CD8-positive, alpha-beta memory T cell (primary cell): ENCODE measurements around the gene STAT4. TPM values are rescaled to one million over a fixed set of nuclear protein-coding genes. Genes with fewer than 3 reads are reported as not detected.
A peak's percentile ranks its signal among the peaks of the same experiment; 100 is the strongest.

ENCODE experiments used
- CTCF ChIA-PET: fragments of 350-600 bp; sonication (Branson Sonifier 250); formaldehyde crosslinking; loops from one replicate; lab custom pipeline; 2021; ENCODE audit warnings: antibody characterized with exemption; lab: Charles Lee
- POLR2A ChIA-PET: fragments of 350-600 bp; sonication (Branson Sonifier 250); formaldehyde crosslinking; loops from one replicate; lab custom pipeline; 2021; ENCODE audit warnings: antibody characterized with exemption; lab: Charles Lee
- DNase-seq, 5 donors: peaks; one replicate each; pipeline versions ENCODE4 v3.0.0 to v3.0.0-alpha.2; 2020 to 2022; ENCODE audit warnings: mixed read lengths in 1 of 5
- H3K27ac ChIP-seq: one replicate; pipeline ENCODE4 v1.7.0; 2013; ENCODE audit warnings: low read depth, mild to moderate bottlenecking, low read length, moderate library complexity
- H3K27me3 ChIP-seq: 2 replicates; pipeline ENCODE4 v1.7.0; 2013; ENCODE audit warnings: low read length, mild to moderate bottlenecking; ENCODE audit not compliant: insufficient read depth, poor library complexity, severe bottlenecking
- H3K36me3 ChIP-seq: 2 replicates; pipeline ENCODE4 v1.7.0; 2013; ENCODE audit warnings: mild to moderate bottlenecking, low read length, moderate library complexity; ENCODE audit not compliant: insufficient read depth
- H3K4me1 ChIP-seq: 2 replicates; pipeline ENCODE4 v1.7.0; 2013; ENCODE audit warnings: mild to moderate bottlenecking, low read length, moderate library complexity; ENCODE audit not compliant: insufficient read depth
- H3K4me3 ChIP-seq: 2 replicates; pipeline ENCODE4 v1.7.0; 2013; ENCODE audit warnings: mild to moderate bottlenecking, low read length
- H3K9me3 ChIP-seq: 2 replicates; pipeline ENCODE4 v1.7.0; 2013; ENCODE audit warnings: mild to moderate bottlenecking, low read length
- H3K27ac Mint-ChIP-seq, 8 donors: one replicate each; pipeline ENCODE4 v1.8.0; 2020 to 2021; ENCODE audit warnings: mixed read lengths in 8 of 8, mild to moderate bottlenecking in 6 of 8, inconsistent platforms in 3 of 8, moderate library complexity in 3 of 8
- H3K27me3 Mint-ChIP-seq, 2 donors: one replicate each; pipeline ENCODE4 v1.8.0; 2020 to 2021; ENCODE audit warnings: mixed read lengths in 2 of 2, mild to moderate bottlenecking in 1 of 2, moderate library complexity in 1 of 2
- H3K36me3 Mint-ChIP-seq, 3 donors: one replicate each; pipeline ENCODE4 v1.8.0; 2020 to 2021; ENCODE audit warnings: mixed read lengths in 3 of 3, inconsistent platforms in 1 of 3, mild to moderate bottlenecking in 1 of 3
- H3K4me1 Mint-ChIP-seq, 3 donors: one replicate each; pipeline ENCODE4 v1.8.0; 2020 to 2021; ENCODE audit warnings: mixed read lengths in 3 of 3, inconsistent platforms in 1 of 3, mild to moderate bottlenecking in 1 of 3
- H3K4me3 Mint-ChIP-seq, 7 donors: one replicate each; pipeline ENCODE4 v1.8.0; 2020 to 2021; ENCODE audit warnings: mixed read lengths in 7 of 7, mild to moderate bottlenecking in 6 of 7, moderate library complexity in 4 of 7, inconsistent platforms in 2 of 7
- H3K9me3 Mint-ChIP-seq, 5 donors: one replicate each; pipeline ENCODE4 v1.8.0; 2020 to 2022; ENCODE audit warnings: mixed read lengths in 5 of 5, mild to moderate bottlenecking in 3 of 5, moderate library complexity in 2 of 5, inconsistent platforms in 1 of 5
- polyA plus RNA-seq: library from polyadenylated mRNA; unstranded; fragments of 300-500 nt; fragmentation: Illumina TruSeq; gene quantifications from one replicate; pipeline ENCODE4 v1.2.3, GENCODE V29; 2021
- total RNA-seq, 2 experiments: library from RNA; stranded (reverse); gene quantifications; one replicate each; pipeline ENCODE4 v1.2.3, GENCODE V29; 2021

The STAT4 gene
- total and polyA plus RNA-seq, 3 experiments from 2014 or later = 53.0 to 88.2 (median 54.7) TPM

DNA sequence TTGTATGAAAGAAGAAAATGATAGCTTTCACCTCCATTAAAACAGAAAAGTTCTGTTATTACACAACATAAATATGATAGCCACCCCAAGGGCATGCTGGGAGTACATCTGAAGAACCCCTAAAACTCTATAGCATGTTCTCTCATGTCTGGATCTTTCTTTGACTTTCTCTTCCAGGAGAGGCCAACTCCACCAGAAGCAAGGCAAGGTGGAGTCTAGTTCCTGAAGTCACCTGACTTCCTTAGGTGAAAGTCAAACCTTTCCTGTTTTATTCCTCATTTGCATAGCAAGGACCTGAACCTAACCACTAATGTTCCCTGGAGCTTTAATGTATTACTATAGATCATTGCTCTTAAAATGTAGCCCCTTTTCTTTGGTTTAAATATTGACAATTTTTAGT lies 142.5 kb downstream of the STAT4 start:
- Mint-ChIP-seq H3K9me3 (peaks cover 0 to 2% (median 0%) of the 10 kb centered on the region in 5 donors), H3K27me3 (no peaks in the 10 kb centered on the region), H3K27ac (peak overlapping the region in 7 of 8 donors; percentile 48 to 90 (median 79)), H3K4me1 (peaks cover 52 to 79% (median 66%) of the 10 kb centered on the region in 3 donors), H3K4me3 (peak overlapping the region in 3 of 7 donors; percentile 51 to 52 (median 52)), H3K36me3 (peaks cover 42 to 77% (median 44%) of the 10 kb centered on the region in 3 donors)
- Histone ChIP-seq H3K27ac (no peak overlapping the region), H3K4me1 (peaks cover 82% of the 10 kb centered on the region), H3K9me3 (no peaks in the 10 kb centered on the region), H3K27me3 (no peaks in the 10 kb centered on the region), H3K36me3 (peaks cover 60% of the 10 kb centered on the region), H3K4me3 (no peak overlapping the region)
- POLR2A ChIA-PET = no interaction called here
- no peak for DNase-seq
- CTCF ChIA-PET = interaction anchor here (0.9 to 1.4 kb wide), 2 partner anchors 13 to 14 kb away, joined by 3 to 6 read pairs; no protein-coding TSS in a partner anchor

DNA sequence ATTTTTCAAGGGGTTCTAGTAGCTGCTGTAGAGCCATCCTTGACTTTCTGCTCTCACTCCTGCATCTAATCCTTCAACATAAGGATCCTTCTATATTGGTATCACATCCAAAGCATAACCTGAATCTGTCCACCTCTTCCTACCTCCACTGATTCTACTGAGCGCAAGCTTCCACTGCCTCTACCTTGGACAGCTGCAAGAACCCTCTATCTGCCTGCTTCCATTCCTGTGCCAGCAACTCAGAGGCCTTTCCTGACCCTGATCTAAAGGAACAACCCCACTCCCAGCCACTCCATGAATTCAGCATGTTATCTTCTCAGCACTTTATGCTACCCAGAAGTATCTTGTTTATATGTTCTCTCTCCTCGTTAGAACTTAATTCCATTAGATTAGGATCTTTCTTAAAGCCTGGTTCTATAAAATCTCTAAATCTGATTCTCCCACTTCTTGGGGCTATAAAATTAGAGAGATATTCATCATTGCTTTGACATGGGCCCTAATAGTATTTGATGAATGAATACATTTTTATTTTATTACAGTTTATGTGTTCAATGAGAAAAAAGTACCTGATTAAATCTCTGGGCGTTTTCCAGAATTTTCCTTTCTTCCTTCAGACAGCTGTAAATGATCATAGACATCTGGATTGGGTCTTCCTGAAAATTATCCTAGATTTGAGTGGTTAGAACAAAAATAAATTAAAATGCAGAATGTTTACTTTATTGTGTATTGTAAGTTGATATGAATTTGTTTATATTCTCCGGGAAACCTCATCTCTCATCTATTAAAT lies 143.6 kb downstream of the STAT4 start:
- Histone ChIP-seq H3K4me1 (peaks cover 76% of the 10 kb centered on the region), H3K27me3 (no peaks in the 10 kb centered on the region), H3K36me3 (peaks cover 70% of the 10 kb centered on the region), H3K9me3 (no peaks in the 10 kb centered on the region), H3K27ac (no peak overlapping the region), H3K4me3 (no peak overlapping the region)
- Mint-ChIP-seq H3K9me3 (peaks cover 0 to 2% (median 0%) of the 10 kb centered on the region in 5 donors), H3K36me3 (peaks cover 48 to 88% (median 52%) of the 10 kb centered on the region in 3 donors), H3K27ac (peak overlapping the region; percentile 5 to 94 (median 70)), H3K4me3 (peak overlapping the region in 1 of 7 donors; percentile 49), H3K27me3 (no peaks in the 10 kb centered on the region), H3K4me1 (peaks cover 55 to 90% (median 77%) of the 10 kb centered on the region in 3 donors)
- CTCF ChIA-PET = interaction anchor here (1.2 to 1.4 kb wide), 2 partner anchors 13 to 157 kb away, joined by 3 to 6 read pairs; no protein-coding TSS in a partner anchor
- POLR2A ChIA-PET = no interaction called here
- no peak for DNase-seq

DNA sequence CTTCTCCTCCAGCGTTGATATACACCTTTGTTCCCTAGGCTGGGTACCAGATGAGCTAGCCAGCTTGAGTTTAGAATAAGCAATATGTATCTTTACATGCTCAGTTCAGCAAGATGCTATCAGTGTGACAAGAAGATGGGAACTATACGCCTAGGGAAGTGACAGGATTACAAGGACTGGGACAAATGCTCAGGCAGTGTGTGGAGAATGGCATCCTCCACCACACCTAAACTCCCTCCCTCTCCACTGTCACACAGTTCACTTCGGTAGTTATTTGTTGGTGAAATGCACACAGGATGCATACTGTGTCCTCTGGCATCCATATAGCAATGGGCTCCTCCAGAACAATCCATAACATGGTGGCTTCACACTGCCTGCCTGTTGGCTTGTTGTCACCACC lies 144.5 kb downstream of the STAT4 start:
- Histone ChIP-seq H3K36me3 (peaks cover 79% of the 10 kb centered on the region), H3K9me3 (no peaks in the 10 kb centered on the region), H3K27ac (no peak overlapping the region), H3K4me3 (no peak overlapping the region), H3K4me1 (peaks cover 72% of the 10 kb centered on the region), H3K27me3 (no peaks in the 10 kb centered on the region)
- CTCF ChIA-PET = interaction anchor here (1.2 to 2.2 kb wide), 2 partner anchors 14 to 156 kb away, joined by 3 to 6 read pairs; no protein-coding TSS in a partner anchor
- POLR2A ChIA-PET = no interaction called here
- Mint-ChIP-seq H3K27me3 (no peaks in the 10 kb centered on the region), H3K27ac (peak overlapping the region in 6 of 8 donors; percentile 23 to 94 (median 46)), H3K9me3 (peaks cover 0 to 2% (median 0%) of the 10 kb centered on the region in 5 donors), H3K36me3 (peaks cover 48 to 93% (median 55%) of the 10 kb centered on the region in 3 donors), H3K4me3 (no peak overlapping the region), H3K4me1 (peaks cover 56 to 90% (median 86%) of the 10 kb centered on the region in 3 donors)
- DNase-seq = no peak

DNA sequence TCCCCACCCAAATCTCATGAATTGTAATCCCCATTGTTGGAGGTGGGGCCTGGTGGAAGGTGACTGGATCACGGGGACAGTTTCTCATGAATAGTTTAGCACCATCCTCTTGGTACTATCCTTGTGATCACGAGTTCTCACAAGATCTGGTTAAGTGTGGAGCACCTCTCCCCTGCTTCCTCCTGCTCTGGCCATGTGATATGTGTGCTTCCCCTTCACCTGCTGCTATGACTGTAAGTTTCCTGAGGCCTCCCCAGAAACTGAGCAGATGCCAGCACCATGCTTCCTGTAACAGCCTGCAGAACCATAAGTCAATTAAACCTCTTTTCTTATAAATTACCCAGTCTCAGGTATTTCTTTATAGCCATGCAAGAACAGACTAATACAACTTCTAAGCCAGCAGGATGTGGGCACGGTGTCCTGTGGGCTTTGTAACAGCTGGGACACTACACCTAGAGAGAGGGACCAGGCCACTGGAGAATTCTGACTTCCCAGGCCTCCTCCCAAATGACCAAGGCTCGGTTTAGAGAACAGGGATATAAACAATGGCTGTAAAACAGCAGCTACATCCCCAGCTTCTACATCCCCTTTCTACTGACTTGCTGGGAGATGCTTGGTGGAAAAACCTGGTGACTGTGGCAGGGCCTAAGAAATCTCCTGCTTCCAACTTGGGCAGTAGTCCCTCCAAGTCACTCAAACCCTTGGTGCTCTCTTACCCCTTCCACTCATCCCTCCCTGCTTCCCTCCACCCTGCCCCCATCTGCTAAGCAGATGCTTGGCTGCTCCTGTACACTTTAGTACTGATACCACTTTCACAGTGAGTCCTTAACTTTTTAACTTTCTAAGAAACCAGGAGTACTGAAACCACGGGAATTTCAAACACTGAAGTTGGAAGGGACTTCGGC lies 147.1 kb downstream of the STAT4 start:
- no peak overlapping the region for H3K4me3 Mint-ChIP-seq
- peaks cover 0 to 2% (median 0%) of the 10 kb centered on the region in 5 donors for H3K9me3 Mint-ChIP-seq
- H3K4me1 ChIP-seq = peaks cover 49% of the 10 kb centered on the region
- H3K27ac ChIP-seq = no peak overlapping the region
- H3K27me3 Mint-ChIP-seq = no peaks in the 10 kb centered on the region
- H3K27me3 ChIP-seq = no peaks in the 10 kb centered on the region
- CTCF ChIA-PET = interaction anchor here (0.9 to 2.2 kb wide), 2 partner anchors 17 to 32 kb away, joined by 3 to 6 read pairs; no protein-coding TSS in a partner anchor
- peak overlapping the region; percentile 25 to 89 (median 80) for H3K27ac Mint-ChIP-seq
- POLR2A ChIA-PET = no interaction called here
- H3K36me3 Mint-ChIP-seq = peaks cover 48 to 99% (median 53%) of the 10 kb centered on the region in 3 donors
- H3K9me3 ChIP-seq = no peaks in the 10 kb centered on the region
- peaks cover 99% of the 10 kb centered on the region for H3K36me3 ChIP-seq
- DNase-seq = no peak
- peaks cover 45 to 93% (median 79%) of the 10 kb centered on the region in 3 donors for H3K4me1 Mint-ChIP-seq
- no peak overlapping the region for H3K4me3 ChIP-seq

DNA sequence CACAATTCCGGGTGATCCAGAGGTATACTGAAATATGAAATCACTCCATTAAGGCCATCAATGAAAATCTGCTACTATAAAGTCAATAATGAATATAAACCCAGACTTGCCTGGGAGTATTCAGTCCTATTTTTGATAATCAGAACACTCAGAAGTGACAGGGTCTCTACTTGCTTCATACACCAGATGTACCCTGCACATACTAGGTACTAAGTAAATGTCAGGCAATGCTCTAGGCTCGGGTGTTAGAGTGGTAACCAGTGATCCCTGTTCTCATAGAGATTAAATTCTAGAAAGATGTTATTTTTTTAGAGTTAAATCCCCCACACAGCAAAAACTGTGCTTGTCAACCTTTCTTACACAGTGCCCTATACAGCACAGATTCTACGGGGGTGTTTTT lies 149.2 kb downstream of the STAT4 start:
- peak overlapping the region; percentile 60 to 95 (median 76) for H3K27ac Mint-ChIP-seq
- Histone ChIP-seq H3K27me3 (no peaks in the 10 kb centered on the region), H3K4me3 (no peak overlapping the region), H3K36me3 (peaks cover 98% of the 10 kb centered on the region), H3K9me3 (no peaks in the 10 kb centered on the region), H3K27ac (no peak overlapping the region), H3K4me1 (peaks cover 28% of the 10 kb centered on the region)
- no peak overlapping the region for H3K4me3 Mint-ChIP-seq
- no peak for DNase-seq
- ChIA-PET POLR2A (interaction anchor here (1.2 kb wide), 1 partner anchor 115 kb away, joined by 3 read pairs; no protein-coding TSS in a partner anchor), CTCF (interaction anchor here (1.4 kb wide), 1 partner anchor 154 kb away, joined by 5 read pairs; no protein-coding TSS in a partner anchor)
- H3K9me3 Mint-ChIP-seq = peaks cover 0 to 2% (median 0%) of the 10 kb centered on the region in 5 donors
- peaks cover 38 to 96% (median 55%) of the 10 kb centered on the region in 3 donors for H3K36me3 Mint-ChIP-seq
- peaks cover 38 to 80% (median 66%) of the 10 kb centered on the region in 3 donors for H3K4me1 Mint-ChIP-seq
- no peaks in the 10 kb centered on the region for H3K27me3 Mint-ChIP-seq

DNA sequence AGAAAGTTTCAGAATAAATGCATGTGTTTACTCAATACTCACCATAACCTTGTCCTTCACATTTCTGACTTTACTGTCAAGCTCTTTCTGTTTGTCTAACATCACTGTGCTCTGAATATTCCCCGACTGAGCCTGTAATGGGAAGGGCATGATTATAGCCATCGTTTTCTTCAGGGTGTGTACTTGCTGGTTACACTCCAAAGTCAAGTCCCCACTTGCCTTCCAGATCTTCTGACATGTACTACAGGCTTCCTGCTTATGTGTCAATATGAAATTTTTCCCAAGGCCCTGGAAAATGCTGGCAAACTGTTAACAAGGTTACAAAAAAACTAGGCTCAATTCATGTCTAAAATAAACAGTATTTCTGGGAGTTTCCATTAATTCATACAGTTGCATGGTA lies 149.8 kb downstream of the STAT4 start:
- Histone ChIP-seq H3K27ac (no peak overlapping the region), H3K4me1 (peaks cover 22% of the 10 kb centered on the region), H3K4me3 (no peak overlapping the region), H3K27me3 (no peaks in the 10 kb centered on the region), H3K36me3 (peaks cover 97% of the 10 kb centered on the region), H3K9me3 (no peaks in the 10 kb centered on the region)
- H3K27me3 Mint-ChIP-seq = no peaks in the 10 kb centered on the region
- peak overlapping the region in 7 of 8 donors; percentile 64 to 95 (median 69) for H3K27ac Mint-ChIP-seq
- POLR2A ChIA-PET = no interaction called here
- peaks cover 36 to 80% (median 64%) of the 10 kb centered on the region in 3 donors for H3K4me1 Mint-ChIP-seq
- H3K9me3 Mint-ChIP-seq = peaks cover 0 to 2% (median 0%) of the 10 kb centered on the region in 5 donors
- DNase-seq = no peak
- CTCF ChIA-PET = interaction anchor here (1.4 kb wide), 1 partner anchor 155 kb away, joined by 5 read pairs; no protein-coding TSS in a partner anchor
- H3K36me3 Mint-ChIP-seq = peaks cover 32 to 96% (median 55%) of the 10 kb centered on the region in 3 donors
- no peak overlapping the region for H3K4me3 Mint-ChIP-seq

DNA sequence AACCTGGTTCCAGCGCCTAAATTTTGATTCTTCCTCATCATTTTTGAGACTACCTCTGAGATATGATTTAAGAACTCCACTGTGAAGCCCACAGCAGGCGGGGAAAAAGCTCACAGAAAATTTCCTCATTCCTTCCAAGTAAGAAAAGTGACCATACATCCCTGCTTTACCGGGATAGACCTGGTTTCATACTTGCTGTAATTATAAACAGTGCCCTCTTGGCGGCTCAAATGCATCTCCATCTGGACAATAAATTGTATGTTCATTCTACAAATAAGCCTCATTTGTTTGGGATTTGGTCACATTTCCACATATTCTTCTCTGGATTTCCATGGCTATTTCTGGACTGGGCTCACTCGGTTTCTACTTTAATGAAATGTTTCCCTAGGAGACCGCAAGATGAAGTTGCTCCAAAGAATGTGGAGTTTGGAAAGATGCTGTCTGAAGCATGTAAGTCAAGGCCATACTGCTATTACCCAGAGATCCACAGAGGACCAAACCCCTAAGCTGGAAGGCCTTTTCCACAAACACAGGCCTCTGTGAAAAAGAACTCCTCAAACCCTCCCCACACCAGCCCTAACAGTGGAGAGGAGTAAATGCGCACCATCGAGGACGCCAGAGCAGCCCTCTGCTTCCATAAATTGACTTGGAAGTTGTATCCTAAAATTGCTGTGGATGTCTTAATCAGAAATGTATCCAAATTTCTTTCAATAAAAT lies 150.7 kb downstream of the STAT4 start:
- DNase-seq = no peak
- no peak overlapping the region for H3K4me3 ChIP-seq
- peaks cover 0 to 2% (median 0%) of the 10 kb centered on the region in 5 donors for H3K9me3 Mint-ChIP-seq
- H3K27me3 ChIP-seq = no peaks in the 10 kb centered on the region
- H3K9me3 ChIP-seq = no peaks in the 10 kb centered on the region
- H3K27ac ChIP-seq = no peak overlapping the region
- peaks cover 41 to 77% (median 70%) of the 10 kb centered on the region in 3 donors for H3K4me1 Mint-ChIP-seq
- H3K27me3 Mint-ChIP-seq = no peaks in the 10 kb centered on the region
- H3K4me3 Mint-ChIP-seq = no peak overlapping the region
- peaks cover 97% of the 10 kb centered on the region for H3K36me3 ChIP-seq
- peaks cover 38 to 96% (median 62%) of the 10 kb centered on the region in 3 donors for H3K36me3 Mint-ChIP-seq
- peak overlapping the region; percentile 64 to 80 (median 70) for H3K27ac Mint-ChIP-seq
- peaks cover 17% of the 10 kb centered on the region for H3K4me1 ChIP-seq
- ChIA-PET CTCF (interaction anchor here (1.4 kb wide), 1 partner anchor 155 kb away, joined by 5 read pairs; no protein-coding TSS in a partner anchor), POLR2A (no interaction called here)
